SK-N-SH (cell line): ENCODE data around the gene RNF39. TPM values are rescaled to one million over a fixed set of nuclear protein-coding genes. Genes with fewer than 3 reads are reported as not detected.

ENCODE experiments used
- CTCF ChIA-PET: fragments of 300-600, 350-600 bp; formaldehyde crosslinking; extraction: SDS; loops from one replicate; lab custom pipeline; 2021; lab: Yijun Ruan, JAX
- POLR2A ChIA-PET: fragments of 350-600 bp; sonication (Branson Sonifier 250); formaldehyde crosslinking; extraction: SDS; loops from one replicate; lab custom pipeline; 2020; ENCODE audit warnings: antibody characterized with exemption, inconsistent platforms; lab: Yijun Ruan, JAX
- DNase-seq: peaks from one replicate; pipeline ENCODE4 v3.0.0; 2012
- H2AFZ ChIP-seq: fragments of 200-600 bp; sonication (generic); 2 replicates; pipeline ENCODE4 v1.8.1; 2016; ENCODE audit warnings: antibody characterized with exemption, mild to moderate bottlenecking, low read depth
- H3F3A ChIP-seq: fragments of 200-600 bp; sonication (generic); replicated peaks from 2 replicates; pipeline ENCODE3; 2016; ENCODE audit warnings: antibody characterized with exemption, mild to moderate bottlenecking; ENCODE audit not compliant: insufficient read depth
- H3K27ac ChIP-seq, 2 experiments: fragments of 200-500 bp in 1 of 2; fragments of 200-600 bp in 1 of 2; sonication (Bioruptor generic) in 1 of 2; sonication (generic), shearing (Covaris generic) in 1 of 2; 2 replicates each; pipeline versions ENCODE4 v1.5.1 to v1.6.1; 2014 to 2016; ENCODE audit warnings: low read depth in 2 of 2, inconsistent platforms in 1 of 2, low read length in 1 of 2, mild to moderate bottlenecking in 1 of 2, mixed read lengths in 1 of 2
- H3K27me3 ChIP-seq: fragments of 200-600 bp; sonication (generic), shearing (Covaris generic); 2 replicates; pipeline ENCODE4 v1.6.1; 2016; ENCODE audit warnings: mixed run types; ENCODE audit not compliant: insufficient read depth
- H3K36me3 ChIP-seq, 2 experiments: fragments of 200-500 bp in 1 of 2; fragments of 200-600 bp in 1 of 2; sonication (Bioruptor generic) in 1 of 2; sonication (generic) in 1 of 2; replicated peaks in 1 of 2; 2 replicates each; pipeline versions ENCODE3 to v1.5.1; 2014 to 2016; ENCODE audit warnings: low read length in 1 of 2, mild to moderate bottlenecking in 1 of 2; ENCODE audit not compliant: insufficient read depth in 2 of 2, control insufficient read depth in 1 of 2
- H3K4me1 ChIP-seq, 2 experiments: fragments of 200-500 bp in 1 of 2; fragments of 200-600 bp in 1 of 2; sonication (Bioruptor generic) in 1 of 2; sonication (generic), shearing (Covaris generic) in 1 of 2; 2 replicates each; pipeline versions ENCODE4 v1.5.1 to v1.6.1; 2014 to 2016; ENCODE audit warnings: low read depth in 1 of 2, low read length in 1 of 2, mixed run types in 1 of 2; ENCODE audit not compliant: insufficient read depth in 2 of 2, control insufficient read depth in 1 of 2
- H3K4me2 ChIP-seq: fragments of 200-600 bp; sonication (generic), shearing (Covaris generic); 2 replicates; pipeline ENCODE4 v1.6.1; 2017; ENCODE audit warnings: mixed run types
- H3K4me3 ChIP-seq, 2 experiments: fragments of 200-500 bp in 1 of 2; fragments of 200-600 bp in 1 of 2; sonication (Bioruptor generic) in 1 of 2; sonication (generic), shearing (Covaris generic) in 1 of 2; 2 replicates each; pipeline versions ENCODE4 v1.5.1 to v1.8.1; 2014 to 2016; ENCODE audit warnings: low read depth in 2 of 2, inconsistent platforms in 1 of 2, low read length in 1 of 2, mild to moderate bottlenecking in 1 of 2, mixed read lengths in 1 of 2, moderate library complexity in 1 of 2
- H3K79me2 ChIP-seq: fragments of 200-600 bp; sonication (generic); 2 replicates; pipeline ENCODE4 v1.8.1; 2017; ENCODE audit warnings: mild to moderate bottlenecking; ENCODE audit not compliant: insufficient read depth
- H3K9ac ChIP-seq: fragments of 200-600 bp; sonication (generic); 2 replicates; pipeline ENCODE4 v1.6.1; 2017; ENCODE audit warnings: mixed run types
- H3K9me2 ChIP-seq: fragments of 200-600 bp; sonication (generic); 2 replicates; pipeline ENCODE4 v1.6.1; 2017; ENCODE audit warnings: mixed run types
- H3K9me3 ChIP-seq: fragments of 200-600 bp; sonication (generic); 2 replicates; pipeline ENCODE4 v1.6.1; 2017; ENCODE audit warnings: mixed run types, mild to moderate bottlenecking, moderate library complexity
- H4K20me1 ChIP-seq: fragments of 200-600 bp; sonication (generic); 2 replicates; pipeline ENCODE4 v1.6.1; 2017; ENCODE audit warnings: mild to moderate bottlenecking, mixed run types; ENCODE audit not compliant: insufficient read depth
- EZH2phosphoT487 ChIP-seq: fragments of 200-600 bp; sonication (generic); IDR thresholded peaks from 2 replicates; pipeline ENCODE4 v1.6.1; 2017; ENCODE audit warnings: low read depth, mixed run types, mild to moderate bottlenecking, antibody characterized with exemption, moderate library complexity, borderline replicate concordance
- FOXM1 ChIP-seq: IDR thresholded peaks from 2 replicates; pipeline ENCODE4 v1.4.0; 2012; ENCODE audit warnings: low read depth, mild to moderate bottlenecking
- RCOR1 ChIP-seq: fragments of 150-350 bp; IDR thresholded peaks from 2 replicates; pipeline ENCODE4 v1.6.1; 2017; ENCODE audit warnings: antibody characterized with exemption, low read length
- RFX5 ChIP-seq: IDR thresholded peaks from 2 replicates; pipeline ENCODE4 v1.6.1; 2012; ENCODE audit warnings: mild to moderate bottlenecking, improper control_type of control experiment, low read length
- RXRA ChIP-seq: IDR thresholded peaks from 2 replicates; pipeline ENCODE4 v1.4.0; 2012; ENCODE audit warnings: low read depth, mild to moderate bottlenecking, borderline replicate concordance
- SMC3 ChIP-seq: IDR thresholded peaks from 2 replicates; pipeline ENCODE4 v1.6.1; 2012; ENCODE audit warnings: low read depth, low read length, improper control_type of control experiment
- TAF1 ChIP-seq: IDR thresholded peaks from 2 replicates; pipeline ENCODE4 v1.6.1; 2012; ENCODE audit warnings: low read depth, mild to moderate bottlenecking, low read length, moderate library complexity, borderline replicate concordance
- WGBS: methylation state at CpG from one replicate; pipeline ENCODE4 v1.1.6; 2017; ENCODE audit warnings: low lambda C conversion rate; 5-methylcytosine and 5-hydroxymethylcytosine counted together
- polyA plus RNA-seq, 3 experiments: library from polyadenylated mRNA; depleted of rRNA; stranded (reverse); fragments of >200 nt; gene quantifications; 2 replicates each; pipeline ENCODE4 v1.2.3, GENCODE V29; 2012
- TF ChIP-seq, protein P1 (sequence below): IDR thresholded peaks from 2 replicates; pipeline ENCODE4 v1.4.0; 2012; ENCODE audit warnings: low read depth, borderline replicate concordance
- TF ChIP-seq, protein P2 (sequence below): IDR thresholded peaks from 2 replicates; pipeline ENCODE4; 2012
- TF ChIP-seq, protein P3 (sequence below): fragments of 150-350 bp; IDR thresholded peaks from 2 replicates; pipeline ENCODE4 v1.6.1; 2016; ENCODE audit warnings: mild to moderate bottlenecking, low read depth, low read length
- TF ChIP-seq, protein P4 (sequence below): IDR thresholded peaks from 2 replicates; pipeline ENCODE4 v1.4.0; 2012; ENCODE audit warnings: low read depth, borderline replicate concordance
- TF ChIP-seq, protein P5 (sequence below): fragments of 150-350 bp; IDR thresholded peaks from 2 replicates; pipeline ENCODE4 v1.6.1; 2017; ENCODE audit warnings: antibody characterized with exemption, low read length, low read depth, borderline replicate concordance

The RNF39 gene
- polyA plus RNA-seq, 1 of the 3 experiments (the other 2 are of a cell fraction), result not detected

DNA sequence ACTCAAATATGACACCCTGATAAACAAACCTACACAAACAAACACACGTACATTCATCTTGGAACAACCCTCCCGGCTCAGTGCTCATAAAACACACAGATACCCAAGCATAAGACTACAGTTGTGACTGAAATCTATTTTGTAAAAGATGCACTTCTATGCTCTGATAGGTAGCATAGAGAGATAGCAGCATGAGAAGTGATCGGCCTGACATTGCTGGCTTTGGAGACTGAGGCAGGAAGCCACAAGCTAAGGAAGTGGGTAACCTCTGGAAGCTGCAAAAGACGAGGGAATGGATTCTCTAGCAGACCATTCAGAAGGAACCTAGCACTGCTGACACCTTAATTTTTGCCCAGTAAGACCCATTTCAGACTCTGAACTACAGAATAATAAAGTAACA, 1.6 kb upstream of the RNF39 start:
- H3K36me3 ChIP-seq, result no peaks in the 10 kb centered on the region
- H3K4me1 ChIP-seq, result no peaks in the 10 kb centered on the region; a peak in 1 of 4 replicates
- no peaks in the 10 kb centered on the region for H3F3A ChIP-seq
- H3K4me2 ChIP-seq, result no peak overlapping the region
- H3K27me3 ChIP-seq, result no peaks in the 10 kb centered on the region; the same call in 1 of the 2 replicates
- H3K9me2 ChIP-seq, result no peaks in the 10 kb centered on the region
- no peaks in the 10 kb centered on the region for H4K20me1 ChIP-seq
- H3K9ac ChIP-seq, result no peak overlapping the region
- TF ChIP-seq, protein P1, sequence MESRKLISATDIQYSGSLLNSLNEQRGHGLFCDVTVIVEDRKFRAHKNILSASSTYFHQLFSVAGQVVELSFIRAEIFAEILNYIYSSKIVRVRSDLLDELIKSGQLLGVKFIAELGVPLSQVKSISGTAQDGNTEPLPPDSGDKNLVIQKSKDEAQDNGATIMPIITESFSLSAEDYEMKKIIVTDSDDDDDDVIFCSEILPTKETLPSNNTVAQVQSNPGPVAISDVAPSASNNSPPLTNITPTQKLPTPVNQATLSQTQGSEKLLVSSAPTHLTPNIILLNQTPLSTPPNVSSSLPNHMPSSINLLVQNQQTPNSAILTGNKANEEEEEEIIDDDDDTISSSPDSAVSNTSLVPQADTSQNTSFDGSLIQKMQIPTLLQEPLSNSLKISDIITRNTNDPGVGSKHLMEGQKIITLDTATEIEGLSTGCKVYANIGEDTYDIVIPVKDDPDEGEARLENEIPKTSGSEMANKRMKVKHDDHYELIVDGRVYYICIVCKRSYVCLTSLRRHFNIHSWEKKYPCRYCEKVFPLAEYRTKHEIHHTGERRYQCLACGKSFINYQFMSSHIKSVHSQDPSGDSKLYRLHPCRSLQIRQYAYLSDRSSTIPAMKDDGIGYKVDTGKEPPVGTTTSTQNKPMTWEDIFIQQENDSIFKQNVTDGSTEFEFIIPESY, result no peak
- TF ChIP-seq, protein P2, sequence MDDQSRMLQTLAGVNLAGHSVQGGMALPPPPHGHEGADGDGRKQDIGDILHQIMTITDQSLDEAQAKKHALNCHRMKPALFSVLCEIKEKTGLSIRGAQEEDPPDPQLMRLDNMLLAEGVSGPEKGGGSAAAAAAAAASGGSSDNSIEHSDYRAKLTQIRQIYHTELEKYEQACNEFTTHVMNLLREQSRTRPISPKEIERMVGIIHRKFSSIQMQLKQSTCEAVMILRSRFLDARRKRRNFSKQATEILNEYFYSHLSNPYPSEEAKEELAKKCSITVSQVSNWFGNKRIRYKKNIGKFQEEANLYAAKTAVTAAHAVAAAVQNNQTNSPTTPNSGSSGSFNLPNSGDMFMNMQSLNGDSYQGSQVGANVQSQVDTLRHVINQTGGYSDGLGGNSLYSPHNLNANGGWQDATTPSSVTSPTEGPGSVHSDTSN, result no peak
- no peak for TF ChIP-seq RCOR1
- TF ChIP-seq RXRA, result no peak
- TF ChIP-seq, protein P3, sequence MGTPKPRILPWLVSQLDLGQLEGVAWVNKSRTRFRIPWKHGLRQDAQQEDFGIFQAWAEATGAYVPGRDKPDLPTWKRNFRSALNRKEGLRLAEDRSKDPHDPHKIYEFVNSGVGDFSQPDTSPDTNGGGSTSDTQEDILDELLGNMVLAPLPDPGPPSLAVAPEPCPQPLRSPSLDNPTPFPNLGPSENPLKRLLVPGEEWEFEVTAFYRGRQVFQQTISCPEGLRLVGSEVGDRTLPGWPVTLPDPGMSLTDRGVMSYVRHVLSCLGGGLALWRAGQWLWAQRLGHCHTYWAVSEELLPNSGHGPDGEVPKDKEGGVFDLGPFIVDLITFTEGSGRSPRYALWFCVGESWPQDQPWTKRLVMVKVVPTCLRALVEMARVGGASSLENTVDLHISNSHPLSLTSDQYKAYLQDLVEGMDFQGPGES, result no peak
- TF ChIP-seq TAF1, result no peak
- TF ChIP-seq EZH2phosphoT487, result no peak
- TF ChIP-seq RFX5, result no peak
- TF ChIP-seq SMC3, result no peak
- TF ChIP-seq, protein P4, sequence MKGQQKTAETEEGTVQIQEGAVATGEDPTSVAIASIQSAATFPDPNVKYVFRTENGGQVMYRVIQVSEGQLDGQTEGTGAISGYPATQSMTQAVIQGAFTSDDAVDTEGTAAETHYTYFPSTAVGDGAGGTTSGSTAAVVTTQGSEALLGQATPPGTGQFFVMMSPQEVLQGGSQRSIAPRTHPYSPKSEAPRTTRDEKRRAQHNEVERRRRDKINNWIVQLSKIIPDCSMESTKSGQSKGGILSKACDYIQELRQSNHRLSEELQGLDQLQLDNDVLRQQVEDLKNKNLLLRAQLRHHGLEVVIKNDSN, result no peak
- TF ChIP-seq, protein P5, sequence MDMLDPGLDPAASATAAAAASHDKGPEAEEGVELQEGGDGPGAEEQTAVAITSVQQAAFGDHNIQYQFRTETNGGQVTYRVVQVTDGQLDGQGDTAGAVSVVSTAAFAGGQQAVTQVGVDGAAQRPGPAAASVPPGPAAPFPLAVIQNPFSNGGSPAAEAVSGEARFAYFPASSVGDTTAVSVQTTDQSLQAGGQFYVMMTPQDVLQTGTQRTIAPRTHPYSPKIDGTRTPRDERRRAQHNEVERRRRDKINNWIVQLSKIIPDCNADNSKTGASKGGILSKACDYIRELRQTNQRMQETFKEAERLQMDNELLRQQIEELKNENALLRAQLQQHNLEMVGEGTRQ, result no peak
- no peak for TF ChIP-seq FOXM1
- TF ChIP-seq, all 33 proteins: peak for 0
- H3K4me3 ChIP-seq, result no peak overlapping the region
- ChIA-PET CTCF (interaction anchor here (0.8 to 1.9 kb wide), 3 partner anchors 9 to 63 kb away, joined by 3 to 5 read pairs (median 3); no protein-coding TSS in a partner anchor), POLR2A (no interaction called here)
- H3K79me2 ChIP-seq, result no peaks in the 10 kb centered on the region
- DNase-seq, result no peak
- whole genome bisulfite sequencing, result 18% methylated on average over 4 of the region's 4 CpGs
- no peak overlapping the region for H2AFZ ChIP-seq
- H3K9me3 ChIP-seq, result no peaks in the 10 kb centered on the region
- no peak overlapping the region for H3K27ac ChIP-seq
